Suprapubic skin (tissue), 4 donors: ENCODE results near the gene FYN.

ENCODE experiments used
- CTCF ChIP-seq, 2 donors: fragments of 200-600 bp in 1 of 2; fragments of 450-650 bp in 1 of 2; sonication (generic) in 1 of 2; IDR thresholded peaks; one replicate each; pipeline ENCODE4 v1.5.1; 2016 to 2019; ENCODE audit warnings: antibody characterized with exemption in 2 of 2, mild to moderate bottlenecking in 1 of 2, moderate library complexity in 1 of 2
- EP300 ChIP-seq: sonication (generic); formaldehyde crosslinking; IDR thresholded peaks from one replicate; pipeline ENCODE4 v1.6.1; 2017; ENCODE audit warnings: antibody characterized with exemption
- POLR2A ChIP-seq, 2 donors: fragments of 450-650 bp; IDR thresholded peaks; one replicate each; pipeline ENCODE4 v1.6.1; 2017; ENCODE audit warnings: antibody characterized with exemption in 2 of 2, mild to moderate bottlenecking in 2 of 2, moderate library complexity in 2 of 2
- POLR2AphosphoS5 ChIP-seq, 3 donors: sonication (generic); formaldehyde crosslinking; IDR thresholded peaks; one replicate each; pipeline ENCODE4 v1.6.1; 2017; ENCODE audit warnings: antibody characterized with exemption in 3 of 3

- TF ChIP-seq EP300 (no peak), CTCF (IDR thresholded peaks at IDR 0.05) (no peak), POLR2A (IDR thresholded peaks at IDR 0.05) (no peak), POLR2AphosphoS5 (IDR thresholded peaks at IDR 0.05) (no peak)
Measured at GRCh38 chr6:111711984-111712752, 161.1 kb downstream of the FYN start.
